Uterus (tissue), 4 donors: ENCODE results near the gene MFN1. TPM values are rescaled to one million over a fixed set of nuclear protein-coding genes. Genes with fewer than 3 reads are reported as not detected.

Experiments used
- DNase-seq, 2 donors: peaks; one replicate each; pipeline ENCODE4 v3.0.0-alpha.2; 2019 to 2020
- H3K27ac ChIP-seq, 2 donors: fragments of 200-600 bp; sonication (generic); 1 replicate in 1 of 2; 2 replicates in 1 of 2; pipeline ENCODE4 v1.5.1; 2016 to 2018
- H3K27me3 ChIP-seq, 2 donors: fragments of 200-600 bp; sonication (generic); one replicate each; pipeline ENCODE4 v1.5.1; 2018 to 2019; ENCODE audit warnings: control low read depth in 1 of 2
- H3K36me3 ChIP-seq, 2 donors: fragments of 200-600 bp; sonication (generic); one replicate each; pipeline ENCODE4 v1.5.1; 2019; ENCODE audit warnings: control low read depth in 1 of 2
- H3K4me1 ChIP-seq, 2 donors: fragments of 200-600 bp; sonication (generic); one replicate each; pipeline ENCODE4 v1.5.1; 2018 to 2019; ENCODE audit warnings: control low read depth in 1 of 2
- H3K4me3 ChIP-seq, 2 donors: fragments of 200-600 bp; sonication (generic); 1 replicate in 1 of 2; 2 replicates in 1 of 2; pipeline ENCODE4 v1.5.1; 2018 to 2019; ENCODE audit warnings: mild to moderate bottlenecking in 1 of 2
- H3K9me3 ChIP-seq, 2 donors: fragments of 200-600 bp; sonication (generic); one replicate each; pipeline ENCODE4 v1.5.1; 2019; ENCODE audit warnings: control low read depth in 1 of 2
- POLR2A ChIP-seq, 2 donors: fragments of 450-650 bp; IDR thresholded peaks; one replicate each; pipeline ENCODE4 v1.6.1; 2016; ENCODE audit warnings: antibody characterized with exemption in 2 of 2, mild to moderate bottlenecking in 1 of 2, moderate library complexity in 1 of 2
- intact Hi-C: fragments of 100-400 bp; cut with DNase I; formaldehyde crosslinking; loops from one replicate; pipeline ENCODE4 v1.15.1; 2023; ENCODE audit warnings: low total_unique reads
- total RNA-seq, 4 donors: library from RNA; depleted of rRNA in 3 of 4; stranded (reverse); fragments of >200 nt in 3 of 4; gene quantifications; one replicate each; pipeline versions ENCODE4 v1.1.0 to v1.2.4, GENCODE V29; 2014 to 2023
- TF ChIP-seq, protein P1 (sequence below), 4 experiments: fragments of 200-600 bp in 2 of 4; fragments of 450-650 bp in 2 of 4; sonication (generic) in 2 of 4; IDR thresholded peaks; one replicate each; pipeline ENCODE4 v1.5.1; 2016 to 2019; ENCODE audit warnings: antibody characterized with exemption in 4 of 4, mild to moderate bottlenecking in 2 of 4, moderate library complexity in 1 of 4
- donor health status: DM: yes; HTN: yes; CAD: no.

The MFN1 gene
- total RNA-seq, 4 donors from 2014 or later: 10.0 to 88.6 (median 63.3) TPM

DNA sequence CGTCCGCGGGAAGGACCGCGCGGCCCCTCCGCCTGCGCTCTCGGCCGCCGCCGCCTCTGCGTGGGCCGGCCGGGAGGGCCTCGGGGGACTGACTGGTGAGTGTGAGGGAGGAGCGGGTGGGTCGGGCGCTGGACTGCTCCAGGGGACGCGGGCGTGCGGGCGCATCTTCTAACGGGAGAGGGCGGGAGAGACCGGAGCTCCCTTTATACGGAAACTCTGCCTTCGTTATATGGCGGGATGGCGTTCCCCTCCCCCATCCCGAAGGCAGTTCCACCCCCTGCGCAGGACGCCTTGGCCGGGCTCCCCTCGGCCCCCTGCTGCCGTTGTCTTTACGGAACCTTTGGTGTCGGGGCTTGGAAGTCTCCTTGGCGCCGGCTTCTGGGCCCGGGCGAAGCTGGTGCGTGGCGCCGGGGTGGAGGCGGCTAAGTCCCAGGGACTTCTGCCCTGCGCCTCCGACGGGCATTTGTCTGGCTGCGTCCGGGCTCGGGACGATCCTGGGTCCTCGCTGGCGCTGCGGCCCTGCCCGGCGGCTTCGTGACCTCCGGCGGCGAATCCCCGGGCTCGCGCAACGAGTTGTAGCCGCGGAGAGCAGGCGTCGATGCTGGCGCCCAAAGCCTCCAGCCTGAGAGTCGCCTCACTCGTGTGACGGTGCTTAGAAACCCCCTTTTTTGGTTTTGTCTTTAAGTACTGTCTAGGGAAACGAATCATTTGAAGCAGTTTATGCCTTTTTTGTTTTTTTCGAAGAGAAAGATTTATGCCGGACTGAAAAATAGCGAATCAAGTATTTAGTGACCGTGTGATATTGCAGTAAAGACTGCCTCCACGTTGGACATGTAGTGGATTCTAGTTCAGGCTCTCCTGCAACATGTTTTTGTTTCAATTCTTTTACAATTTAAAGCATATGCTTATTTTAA is 24.1 kb upstream of the MFN1 start:
- Histone ChIP-seq H3K27me3 (no peaks in the 10 kb centered on the region), H3K27ac (peak overlapping the region; percentile 92 to 97), H3K4me3 (peak overlapping the region; percentile 71 to 94), H3K4me1 (no peaks in the 10 kb centered on the region), H3K9me3 (no peaks in the 10 kb centered on the region), H3K36me3 (no peaks in the 10 kb centered on the region)
- DNase-seq: peak; percentile 75 to 78
- TF ChIP-seq, protein P1, sequence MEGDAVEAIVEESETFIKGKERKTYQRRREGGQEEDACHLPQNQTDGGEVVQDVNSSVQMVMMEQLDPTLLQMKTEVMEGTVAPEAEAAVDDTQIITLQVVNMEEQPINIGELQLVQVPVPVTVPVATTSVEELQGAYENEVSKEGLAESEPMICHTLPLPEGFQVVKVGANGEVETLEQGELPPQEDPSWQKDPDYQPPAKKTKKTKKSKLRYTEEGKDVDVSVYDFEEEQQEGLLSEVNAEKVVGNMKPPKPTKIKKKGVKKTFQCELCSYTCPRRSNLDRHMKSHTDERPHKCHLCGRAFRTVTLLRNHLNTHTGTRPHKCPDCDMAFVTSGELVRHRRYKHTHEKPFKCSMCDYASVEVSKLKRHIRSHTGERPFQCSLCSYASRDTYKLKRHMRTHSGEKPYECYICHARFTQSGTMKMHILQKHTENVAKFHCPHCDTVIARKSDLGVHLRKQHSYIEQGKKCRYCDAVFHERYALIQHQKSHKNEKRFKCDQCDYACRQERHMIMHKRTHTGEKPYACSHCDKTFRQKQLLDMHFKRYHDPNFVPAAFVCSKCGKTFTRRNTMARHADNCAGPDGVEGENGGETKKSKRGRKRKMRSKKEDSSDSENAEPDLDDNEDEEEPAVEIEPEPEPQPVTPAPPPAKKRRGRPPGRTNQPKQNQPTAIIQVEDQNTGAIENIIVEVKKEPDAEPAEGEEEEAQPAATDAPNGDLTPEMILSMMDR (IDR thresholded peaks at IDR 0.05): peak in 1 of 4 experiments; percentile 10
- TF ChIP-seq POLR2A (IDR thresholded peaks at IDR 0.05): no peak
- intact Hi-C loops: no loop called here

DNA sequence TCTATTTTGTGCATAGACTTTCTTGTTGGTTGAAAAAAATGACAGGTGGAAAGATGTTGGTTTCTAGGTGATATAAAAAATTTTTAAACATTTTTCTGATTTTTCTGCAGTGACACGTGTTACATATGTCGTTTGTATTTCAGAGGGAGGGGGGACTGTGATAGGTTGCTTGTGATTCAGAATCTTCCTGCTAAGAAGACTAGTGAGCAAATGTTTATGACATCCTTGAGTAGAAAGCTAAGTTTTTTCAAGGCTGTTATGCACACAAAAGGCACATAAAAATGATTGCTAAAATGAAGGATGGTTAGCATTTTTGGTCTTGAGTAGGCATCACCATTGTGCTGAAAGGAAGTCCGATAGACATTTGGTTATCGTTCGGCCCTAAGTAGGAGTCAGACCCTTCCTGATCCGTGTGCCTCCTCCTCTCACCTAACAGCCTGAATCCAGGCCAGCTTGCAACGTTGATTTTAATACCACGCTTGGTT is 23.2 kb upstream of the MFN1 start:
- H3K27me3 ChIP-seq: no peaks in the 10 kb centered on the region
- peak overlapping the region; percentile 71 to 94 for H3K4me3 ChIP-seq
- no peak for DNase-seq
- no peaks in the 10 kb centered on the region for H3K9me3 ChIP-seq
- H3K36me3 ChIP-seq: no peaks in the 10 kb centered on the region
- intact Hi-C loops: no loop called here
- H3K4me1 ChIP-seq: no peaks in the 10 kb centered on the region
- peak overlapping the region; percentile 14 to 92 for H3K27ac ChIP-seq
- TF ChIP-seq POLR2A (IDR thresholded peaks at IDR 0.05): no peak
- TF ChIP-seq, protein P1 (IDR thresholded peaks at IDR 0.05): no peak

DNA sequence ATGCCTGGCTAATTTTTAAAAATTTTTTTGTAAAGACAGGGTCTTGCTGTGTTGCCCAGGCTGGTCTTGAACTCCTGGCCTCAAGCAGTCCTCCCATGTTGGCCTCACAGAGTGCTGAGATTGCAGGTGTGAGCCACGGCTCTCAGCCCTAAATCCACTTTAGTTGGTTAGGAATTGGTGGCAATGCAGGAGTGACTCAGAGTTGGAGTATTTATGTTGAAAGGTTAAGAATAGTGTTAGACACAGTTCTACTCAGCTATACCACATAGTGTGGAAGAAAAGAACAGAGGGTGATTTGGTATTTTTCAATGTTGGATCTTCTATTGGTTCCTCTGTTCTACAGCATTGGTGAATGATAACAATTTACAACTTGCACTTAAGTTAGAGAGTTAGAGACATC is 17.1 kb upstream of the MFN1 start:
- Histone ChIP-seq H3K36me3 (no peaks in the 10 kb centered on the region), H3K4me3 (no peak overlapping the region), H3K9me3 (no peaks in the 10 kb centered on the region), H3K27ac (no peak overlapping the region), H3K4me1 (no peaks in the 10 kb centered on the region), H3K27me3 (no peaks in the 10 kb centered on the region)
- no peak for TF ChIP-seq POLR2A (IDR thresholded peaks at IDR 0.05)
- TF ChIP-seq, protein P1 (IDR thresholded peaks at IDR 0.05): no peak
- DNase-seq: no peak
- intact Hi-C loops: no loop called here

DNA sequence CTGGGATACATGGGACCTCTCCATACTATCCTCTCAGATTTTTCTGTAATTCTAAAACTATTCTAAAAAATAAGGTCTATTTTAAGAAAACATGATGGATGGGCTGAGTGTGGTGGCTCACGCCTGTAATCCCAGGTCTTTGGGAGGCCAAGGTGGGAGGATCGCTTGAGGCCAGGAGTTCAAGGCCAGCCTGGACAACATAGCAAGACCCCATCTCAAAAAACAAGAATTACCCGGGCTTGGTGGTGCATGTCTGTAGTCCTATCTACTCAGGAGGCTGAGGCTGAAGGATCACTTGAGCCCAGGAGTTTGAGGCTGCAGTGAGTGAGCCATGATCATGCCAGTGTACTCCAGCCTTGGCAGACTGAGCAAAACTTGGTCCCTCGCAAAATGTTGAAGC is 15.3 kb upstream of the MFN1 start:
- TF ChIP-seq, protein P1 (IDR thresholded peaks at IDR 0.05): no peak
- no peak for TF ChIP-seq POLR2A (IDR thresholded peaks at IDR 0.05)
- intact Hi-C loops: no loop called here
- Histone ChIP-seq H3K27ac (no peak overlapping the region), H3K4me1 (no peaks in the 10 kb centered on the region), H3K4me3 (no peak overlapping the region), H3K36me3 (no peaks in the 10 kb centered on the region), H3K27me3 (no peaks in the 10 kb centered on the region), H3K9me3 (no peaks in the 10 kb centered on the region)
- no peak for DNase-seq

DNA sequence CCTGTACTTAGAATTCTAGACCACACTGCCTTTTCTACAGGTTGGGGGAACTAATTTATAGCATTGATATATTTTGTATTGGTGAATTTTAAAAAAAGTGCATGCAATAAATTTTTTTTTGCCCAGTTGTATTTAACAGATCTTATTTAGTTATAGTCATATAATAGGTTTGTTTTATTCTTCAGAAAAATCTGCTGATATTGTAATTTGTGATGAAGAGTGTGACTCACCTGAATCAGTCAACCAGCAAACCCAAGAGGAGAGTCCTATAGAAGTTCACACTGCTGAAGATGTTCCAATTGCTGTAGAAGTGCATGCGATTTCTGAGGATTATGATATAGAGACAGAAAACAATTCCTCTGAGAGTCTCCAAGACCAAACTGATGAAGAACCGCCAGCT is 14.4 kb upstream of the MFN1 start:
- no peaks in the 10 kb centered on the region for H3K36me3 ChIP-seq
- no peaks in the 10 kb centered on the region for H3K4me1 ChIP-seq
- no peak overlapping the region for H3K27ac ChIP-seq
- no peak for DNase-seq
- TF ChIP-seq POLR2A (IDR thresholded peaks at IDR 0.05): no peak
- TF ChIP-seq, protein P1 (IDR thresholded peaks at IDR 0.05): no peak
- H3K27me3 ChIP-seq: no peaks in the 10 kb centered on the region
- H3K4me3 ChIP-seq: no peak overlapping the region
- no peaks in the 10 kb centered on the region for H3K9me3 ChIP-seq
- intact Hi-C loops: no loop called here
